Measurements from ENCODE around the gene BUB1B.

The BUB1B gene

GRCh38 chr15:40142428-40142827 is 18.4 kb upstream of the BUB1B start:
- no peaks in the 10 kb centered on the region for H3K4me1 ChIP-seq (ENCODE audit: low read length)
- no peaks in the 10 kb centered on the region for H3K36me3 ChIP-seq (replicated peaks; ENCODE audit: insufficient read depth, low read length)
- no peak overlapping the region for H3K4me2 ChIP-seq (ENCODE audit: low read depth, low read length)
- no peak for DNase-seq
- H4K20me1 ChIP-seq (ENCODE audit: insufficient read depth, low read length), result no peaks in the 10 kb centered on the region
- H2AFZ ChIP-seq (ENCODE audit: low read length), result no peak overlapping the region
- H3F3A ChIP-seq (ENCODE audit: insufficient read depth, low read length), result no peaks in the 10 kb centered on the region
- no peak overlapping the region for H3K4me3 ChIP-seq (ENCODE audit: low read length)
- no peak overlapping the region for H3K9ac ChIP-seq (ENCODE audit: low read length)
- TF ChIP-seq EZH2 (optimal IDR thresholded peaks at IDR 0.05; ENCODE audit: low read depth, low read length) (no peak), CTCF (IDR thresholded peaks at IDR 0.05; ENCODE audit: low read length) (no peak), EZH2phosphoT487 (IDR thresholded peaks at IDR 0.05; ENCODE audit: low read length) (no peak)
- no peaks in the 10 kb centered on the region for H3K79me2 ChIP-seq (ENCODE audit: low read length)
- H3K9me3 ChIP-seq (replicated peaks; ENCODE audit: insufficient read depth, low read length), result no peaks in the 10 kb centered on the region
- no peaks in the 10 kb centered on the region for H3K9me2 ChIP-seq (replicated peaks; ENCODE audit: insufficient read depth, low read length)
- H3K27me3 ChIP-seq (replicated peaks; ENCODE audit: insufficient read depth, low read length), result no peaks in the 10 kb centered on the region
- H3K27ac ChIP-seq (ENCODE audit: low read length), result no peak overlapping the region

GRCh38 chr15:40146037-40146436 is 14.8 kb upstream of the BUB1B start:
- Histone ChIP-seq H4K20me1 (ENCODE audit: insufficient read depth, low read length) (no peaks in the 10 kb centered on the region), H3K36me3 (replicated peaks; ENCODE audit: insufficient read depth, low read length) (no peaks in the 10 kb centered on the region), H3F3A (ENCODE audit: insufficient read depth, low read length) (no peaks in the 10 kb centered on the region), H3K27me3 (replicated peaks; ENCODE audit: insufficient read depth, low read length) (no peaks in the 10 kb centered on the region), H3K9me3 (replicated peaks; ENCODE audit: insufficient read depth, low read length) (no peaks in the 10 kb centered on the region), H3K79me2 (ENCODE audit: low read length) (no peaks in the 10 kb centered on the region), H3K4me2 (ENCODE audit: low read depth, low read length) (no peak overlapping the region), H2AFZ (ENCODE audit: low read length) (no peak overlapping the region), H3K4me1 (ENCODE audit: low read length) (no peaks in the 10 kb centered on the region), H3K9me2 (replicated peaks; ENCODE audit: insufficient read depth, low read length) (no peaks in the 10 kb centered on the region), H3K9ac (ENCODE audit: low read length) (no peak overlapping the region), H3K4me3 (ENCODE audit: low read length) (no peak overlapping the region), H3K27ac (ENCODE audit: low read length) (no peak overlapping the region)
- TF ChIP-seq EZH2 (optimal IDR thresholded peaks at IDR 0.05; ENCODE audit: low read depth, low read length), result no peak
- no peak for TF ChIP-seq CTCF (IDR thresholded peaks at IDR 0.05; ENCODE audit: low read length)
- no peak for TF ChIP-seq EZH2phosphoT487 (IDR thresholded peaks at IDR 0.05; ENCODE audit: low read length)
- no peak for DNase-seq

- no peaks in the 10 kb centered on the region for H3K27me3 ChIP-seq (replicated peaks; ENCODE audit: insufficient read depth, low read length)
- H3K9me2 ChIP-seq (replicated peaks; ENCODE audit: insufficient read depth, low read length), result no peaks in the 10 kb centered on the region
- no peak for TF ChIP-seq EZH2phosphoT487 (IDR thresholded peaks at IDR 0.05; ENCODE audit: low read length)
- no peak for TF ChIP-seq EZH2 (optimal IDR thresholded peaks at IDR 0.05; ENCODE audit: low read depth, low read length)
- TF ChIP-seq CTCF (IDR thresholded peaks at IDR 0.05; ENCODE audit: low read length), result no peak
- H4K20me1 ChIP-seq (ENCODE audit: insufficient read depth, low read length), result no peaks in the 10 kb centered on the region
- no peak overlapping the region for H3K4me3 ChIP-seq (ENCODE audit: low read length)
- no peaks in the 10 kb centered on the region for H3K4me1 ChIP-seq (ENCODE audit: low read length)
- no peak overlapping the region for H2AFZ ChIP-seq (ENCODE audit: low read length)
- no peak overlapping the region for H3K9ac ChIP-seq (ENCODE audit: low read length)
- DNase-seq, result no peak
- no peaks in the 10 kb centered on the region for H3K36me3 ChIP-seq (replicated peaks; ENCODE audit: insufficient read depth, low read length)
- no peak overlapping the region for H3K27ac ChIP-seq (ENCODE audit: low read length)
- H3K9me3 ChIP-seq (replicated peaks; ENCODE audit: insufficient read depth, low read length), result no peaks in the 10 kb centered on the region
- H3F3A ChIP-seq (ENCODE audit: insufficient read depth, low read length), result no peaks in the 10 kb centered on the region
- H3K79me2 ChIP-seq (ENCODE audit: low read length), result no peaks in the 10 kb centered on the region
- no peak overlapping the region for H3K4me2 ChIP-seq (ENCODE audit: low read depth, low read length)
Observed at GRCh38 chr15:40149339-40149738, 11.5 kb upstream of the BUB1B start.

All from MM.1S (cell line).